GM12878 (cell line): ENCODE results near the gene THAP2. TPM values are rescaled to one million over a fixed set of nuclear protein-coding genes. Genes with fewer than 3 reads are reported as not detected.

Experiments used
- ATF3 ChIP-seq: IDR thresholded peaks from 2 replicates; pipeline ENCODE4 v1.6.1; 2011; ENCODE audit warnings: low read depth, mild to moderate bottlenecking, low read length, moderate library complexity, borderline replicate concordance; ENCODE audit errors: extremely low read depth
- BCL11A ChIP-seq: IDR thresholded peaks from 2 replicates; pipeline ENCODE4 v1.6.1; 2011; ENCODE audit warnings: low read depth, low read length
- CHD1 ChIP-seq: IDR thresholded peaks from 2 replicates; pipeline ENCODE4 v1.6.1; 2012; ENCODE audit warnings: low read depth, low read length, improper control_type of control experiment
- EED ChIP-seq: sonication (generic); IDR thresholded peaks from 2 replicates; pipeline ENCODE4 v1.6.1; 2016; ENCODE audit warnings: antibody characterized with exemption, low read depth
- ESRRA ChIP-seq: IDR thresholded peaks from 2 replicates; pipeline ENCODE4 v1.6.1; 2012; ENCODE audit warnings: mild to moderate bottlenecking, low read length, improper control_type of control experiment
- FOS ChIP-seq: IDR thresholded peaks from 3 replicates; pipeline ENCODE4 v1.6.1; 2011; ENCODE audit warnings: borderline replicate concordance; ENCODE audit not compliant: insufficient read length; ENCODE audit errors: extremely low read depth
- IKZF1 ChIP-seq: fragments of 450-650 bp; conservative IDR thresholded peaks from 2 replicates; pipeline ENCODE4 v1.6.1; 2017; ENCODE audit warnings: antibody characterized with exemption, mild to moderate bottlenecking
- IRF5 ChIP-seq: fragments of 450-650 bp; IDR thresholded peaks from 2 replicates; pipeline ENCODE4 v1.6.1; 2017; ENCODE audit warnings: borderline replicate concordance
- JUND ChIP-seq: IDR thresholded peaks from 2 replicates; pipeline ENCODE4 v1.6.1; 2012; ENCODE audit warnings: low read depth, mild to moderate bottlenecking, low read length, improper control_type of control experiment, moderate library complexity
- MYC ChIP-seq: IDR thresholded peaks from 2 replicates; pipeline ENCODE4 v1.6.1; 2011; ENCODE audit warnings: mild to moderate bottlenecking, low read length, moderate library complexity, inconsistent platforms; ENCODE audit not compliant: insufficient read depth, insufficient replicate concordance, insufficient read length, severe bottlenecking
- PAX8 ChIP-seq: fragments of 450-650 bp; IDR thresholded peaks from 2 replicates; pipeline ENCODE4 v1.6.1; 2017; ENCODE audit warnings: mild to moderate bottlenecking, moderate library complexity
- PML ChIP-seq: IDR thresholded peaks from 2 replicates; pipeline ENCODE4 v1.6.1; 2012; ENCODE audit warnings: low read length, inconsistent platforms
- RAD21 ChIP-seq: IDR thresholded peaks from 2 replicates; pipeline ENCODE4 v1.6.1; 2011; ENCODE audit warnings: mild to moderate bottlenecking, low read depth, low read length, moderate library complexity; ENCODE audit not compliant: insufficient read depth
- RAD51 ChIP-seq: fragments of 450-650 bp; IDR thresholded peaks from 2 replicates; pipeline ENCODE4 v1.6.1; 2016; ENCODE audit warnings: moderate library complexity, mild to moderate bottlenecking, inconsistent platforms
- RELB ChIP-seq: fragments of 450-650 bp; IDR thresholded peaks from 2 replicates; pipeline ENCODE4 v1.6.1; 2017; ENCODE audit warnings: low read depth, mild to moderate bottlenecking, moderate library complexity
- SREBF2 ChIP-seq: IDR thresholded peaks from 2 replicates; pipeline ENCODE4 v1.6.1; 2012; ENCODE audit warnings: mild to moderate bottlenecking, low read length
- TCF7 ChIP-seq: IDR thresholded peaks from 2 replicates; pipeline ENCODE4 v1.6.1; 2014; ENCODE audit warnings: antibody characterized with exemption, borderline replicate concordance
- ZBTB11 ChIP-seq: fragments of 450-650 bp; formaldehyde crosslinking; IDR thresholded peaks from 2 replicates; pipeline ENCODE4 v1.5.0; 2022; ENCODE audit warnings: mild to moderate bottlenecking, missing genetic modification characterization
- ZNF217 ChIP-seq: fragments of 450-650 bp; IDR thresholded peaks from 2 replicates; pipeline ENCODE4 v1.6.1; 2017; ENCODE audit warnings: antibody characterized with exemption, mild to moderate bottlenecking
- ZNF384 ChIP-seq: IDR thresholded peaks from 2 replicates; pipeline ENCODE4 v1.6.1; 2012; ENCODE audit warnings: low read depth, mild to moderate bottlenecking, low read length, improper control_type of control experiment, borderline replicate concordance
- ZSCAN29 ChIP-seq: fragments of 450-650 bp; IDR thresholded peaks from 2 replicates; pipeline ENCODE4 v1.6.1; 2017; ENCODE audit warnings: mild to moderate bottlenecking, moderate library complexity
- polyA plus RNA-seq, 11 experiments: library from polyadenylated mRNA; depleted of rRNA in 4 of 11; unstranded in 6 of 11; stranded (reverse) in 5 of 11; fragments of >200 nt; fragmentation: Nextera tagmentation in 4 of 11; fragmentation: Illumina TruSeq in 1 of 11; extraction: Ambion mirVana in 4 of 11; extraction: Trizol in 1 of 11; gene quantifications; 1 replicate in 1 of 11; 2 replicates in 10 of 11; pipeline versions ENCODE4 v1.2.1 to v1.2.3, GENCODE V29; 2011 to 2016; ENCODE audit warnings: inconsistent platforms in 2 of 11, missing spikeins in 2 of 11, low read depth in 1 of 11
- total RNA-seq, 4 experiments: library from RNA; depleted of rRNA in 3 of 4; stranded (reverse); fragments of >200 nt in 3 of 4; fragmentation: Illumina TruSeq in 1 of 4; extraction: Trizol in 1 of 4; gene quantifications; 2 replicates each; pipeline versions ENCODE4 v1.2.1 to v1.2.3, GENCODE V29; 2013 to 2021

Gene THAP2
- total and polyA plus RNA-seq, 10 of the 15 experiments (the other 5 are each of a cell fraction or from before 2014, with no cell fraction given): 4.1 to 18.0 (median 7.3) TPM

- TF ChIP-seq RELB: no peak
- TF ChIP-seq ZBTB11 (CRISPR knock-in tag): no peak
- TF ChIP-seq ATF3: peak; percentile 52; the same call in 1 of the 2 replicates
- TF ChIP-seq CHD1: no peak; the same call in 1 of the 2 replicates
- no peak for TF ChIP-seq ZSCAN29
- peak; percentile 44 for TF ChIP-seq RAD21
- peak; percentile 69; the same call in 1 of the 2 replicates for TF ChIP-seq RAD51
- TF ChIP-seq IKZF1: peak; percentile 89
- no peak for TF ChIP-seq IRF5
- TF ChIP-seq TCF7: no peak
- peak; percentile 76; the same call in 1 of the 2 replicates for TF ChIP-seq PML
- TF ChIP-seq FOS: no peak
- no peak for TF ChIP-seq ZNF384
- no peak for TF ChIP-seq MYC
- no peak for TF ChIP-seq EED
- no peak for TF ChIP-seq ESRRA
- TF ChIP-seq BCL11A: no peak
- TF ChIP-seq PAX8: no peak
- TF ChIP-seq JUND: no peak
- no peak for TF ChIP-seq SREBF2
- TF ChIP-seq ZNF217: no peak
Observed at GRCh38 chr12:71685914-71686657, 22.0 kb downstream of the THAP2 start, which contains the start of gene TMEM19 (continued).
